ENCODE results near the gene SPAG6.

Gene SPAG6

GRCh38 chr10:22456486-22456885 is 111.2 kb downstream of the SPAG6 start:
- Histone ChIP-seq H3K36me3 (ENCODE audit: control insufficient read depth in 1 of 2, insufficient read depth in 2 of 2, low read length in 2 of 2) (no peaks in the 10 kb centered on the region), H3K27me3 (ENCODE audit: low read depth, low read length) (no peaks in the 10 kb centered on the region), H3K4me3 (ENCODE audit: low read depth in 1 of 2, low read length in 2 of 2) (no peak overlapping the region), H3K9me3 (ENCODE audit: control insufficient read depth in 1 of 2, low read length in 2 of 2) (no peaks in the 10 kb centered on the region), H3K27ac (ENCODE audit: low read length) (no peak overlapping the region), H3K4me1 (ENCODE audit: control insufficient read depth in 1 of 2, insufficient read depth in 2 of 2, low read length in 2 of 2) (no peaks in the 10 kb centered on the region)

GRCh38 chr10:22458272-22459038 is 113.2 kb downstream of the SPAG6 start:
- Histone ChIP-seq H3K9me3 (ENCODE audit: control insufficient read depth in 1 of 2, low read length in 2 of 2) (no peaks in the 10 kb centered on the region), H3K27ac (ENCODE audit: low read length) (no peak overlapping the region), H3K4me1 (ENCODE audit: control insufficient read depth in 1 of 2, insufficient read depth in 2 of 2, low read length in 2 of 2) (no peaks in the 10 kb centered on the region), H3K4me3 (ENCODE audit: low read depth in 1 of 2, low read length in 2 of 2) (no peak overlapping the region), H3K36me3 (ENCODE audit: control insufficient read depth in 1 of 2, insufficient read depth in 2 of 2, low read length in 2 of 2) (no peaks in the 10 kb centered on the region), H3K27me3 (ENCODE audit: low read depth, low read length) (no peaks in the 10 kb centered on the region)

GRCh38 chr10:22459496-22459895 is 114.2 kb downstream of the SPAG6 start:
- no peaks in the 10 kb centered on the region for H3K4me1 ChIP-seq (ENCODE audit: control insufficient read depth in 1 of 2, insufficient read depth in 2 of 2, low read length in 2 of 2)
- H3K27ac ChIP-seq (ENCODE audit: low read length) = no peak overlapping the region
- no peak overlapping the region for H3K4me3 ChIP-seq (ENCODE audit: low read depth in 1 of 2, low read length in 2 of 2)
- H3K9me3 ChIP-seq (ENCODE audit: control insufficient read depth in 1 of 2, low read length in 2 of 2) = no peaks in the 10 kb centered on the region
- H3K27me3 ChIP-seq (ENCODE audit: low read depth, low read length) = no peaks in the 10 kb centered on the region
- H3K36me3 ChIP-seq (ENCODE audit: control insufficient read depth in 1 of 2, insufficient read depth in 2 of 2, low read length in 2 of 2) = no peaks in the 10 kb centered on the region

GRCh38 chr10:22460101-22460500 is 114.8 kb downstream of the SPAG6 start:
- H3K4me3 ChIP-seq (ENCODE audit: low read depth in 1 of 2, low read length in 2 of 2) = no peak overlapping the region
- no peaks in the 10 kb centered on the region for H3K27me3 ChIP-seq (ENCODE audit: low read depth, low read length)
- no peaks in the 10 kb centered on the region for H3K36me3 ChIP-seq (ENCODE audit: control insufficient read depth in 1 of 2, insufficient read depth in 2 of 2, low read length in 2 of 2)
- H3K4me1 ChIP-seq (ENCODE audit: control insufficient read depth in 1 of 2, insufficient read depth in 2 of 2, low read length in 2 of 2) = no peaks in the 10 kb centered on the region
- H3K9me3 ChIP-seq (ENCODE audit: control insufficient read depth in 1 of 2, low read length in 2 of 2) = no peaks in the 10 kb centered on the region
- no peak overlapping the region for H3K27ac ChIP-seq (ENCODE audit: low read length)

GRCh38 chr10:22460531-22461403 is 115.5 kb downstream of the SPAG6 start:
- no peaks in the 10 kb centered on the region for H3K4me1 ChIP-seq (ENCODE audit: control insufficient read depth in 1 of 2, insufficient read depth in 2 of 2, low read length in 2 of 2)
- no peak overlapping the region for H3K27ac ChIP-seq (ENCODE audit: low read length)
- no peaks in the 10 kb centered on the region for H3K27me3 ChIP-seq (ENCODE audit: low read depth, low read length)
- H3K9me3 ChIP-seq (ENCODE audit: control insufficient read depth in 1 of 2, low read length in 2 of 2) = no peaks in the 10 kb centered on the region
- no peak overlapping the region for H3K4me3 ChIP-seq (ENCODE audit: low read depth in 1 of 2, low read length in 2 of 2)
- no peaks in the 10 kb centered on the region for H3K36me3 ChIP-seq (ENCODE audit: control insufficient read depth in 1 of 2, insufficient read depth in 2 of 2, low read length in 2 of 2)

- Histone ChIP-seq H3K9me3 (ENCODE audit: control insufficient read depth in 1 of 2, low read length in 2 of 2) (no peaks in the 10 kb centered on the region), H3K27me3 (ENCODE audit: low read depth, low read length) (no peaks in the 10 kb centered on the region)
These were observed 116.6 kb downstream of the SPAG6 start for GRCh38 chr10:22461891-22462290.

GRCh38 chr10:22463255-22463654 is 118.0 kb downstream of the SPAG6 start:
- no peaks in the 10 kb centered on the region for H3K27me3 ChIP-seq (ENCODE audit: low read depth, low read length)
- no peaks in the 10 kb centered on the region for H3K4me1 ChIP-seq (ENCODE audit: control insufficient read depth in 1 of 2, insufficient read depth in 2 of 2, low read length in 2 of 2)
- H3K36me3 ChIP-seq (ENCODE audit: control insufficient read depth in 1 of 2, insufficient read depth in 2 of 2, low read length in 2 of 2) = no peaks in the 10 kb centered on the region
- H3K9me3 ChIP-seq (ENCODE audit: control insufficient read depth in 1 of 2, low read length in 2 of 2) = no peaks in the 10 kb centered on the region
- no peak overlapping the region for H3K27ac ChIP-seq (ENCODE audit: low read length)
- H3K4me3 ChIP-seq (ENCODE audit: low read depth in 1 of 2, low read length in 2 of 2) = no peak overlapping the region

More at GRCh38 chr10:22461891-22462290, 116.6 kb downstream of the SPAG6 start:
- H3K27ac ChIP-seq (ENCODE audit: low read length) = no peak overlapping the region
- H3K4me1 ChIP-seq (ENCODE audit: control insufficient read depth in 1 of 2, insufficient read depth in 2 of 2, low read length in 2 of 2) = no peaks in the 10 kb centered on the region
- H3K4me3 ChIP-seq (ENCODE audit: low read depth in 1 of 2, low read length in 2 of 2) = no peak overlapping the region
- H3K36me3 ChIP-seq (ENCODE audit: control insufficient read depth in 1 of 2, insufficient read depth in 2 of 2, low read length in 2 of 2) = no peaks in the 10 kb centered on the region

- no peaks in the 10 kb centered on the region for H3K4me1 ChIP-seq (ENCODE audit: control insufficient read depth in 1 of 2, insufficient read depth in 2 of 2, low read length in 2 of 2)
- no peaks in the 10 kb centered on the region for H3K27me3 ChIP-seq (ENCODE audit: low read depth, low read length)
- no peaks in the 10 kb centered on the region for H3K36me3 ChIP-seq (ENCODE audit: control insufficient read depth in 1 of 2, insufficient read depth in 2 of 2, low read length in 2 of 2)
- no peak overlapping the region for H3K27ac ChIP-seq (ENCODE audit: low read length)
- no peaks in the 10 kb centered on the region for H3K9me3 ChIP-seq (ENCODE audit: control insufficient read depth in 1 of 2, low read length in 2 of 2)
- H3K4me3 ChIP-seq (ENCODE audit: low read depth in 1 of 2, low read length in 2 of 2) = no peak overlapping the region
These were observed 119.8 kb downstream of the SPAG6 start for GRCh38 chr10:22464966-22465629.

- H3K4me3 ChIP-seq (ENCODE audit: low read depth in 1 of 2, low read length in 2 of 2) = no peak overlapping the region
- H3K4me1 ChIP-seq (ENCODE audit: control insufficient read depth in 1 of 2, insufficient read depth in 2 of 2, low read length in 2 of 2) = no peaks in the 10 kb centered on the region
- no peaks in the 10 kb centered on the region for H3K27me3 ChIP-seq (ENCODE audit: low read depth, low read length)
- no peak overlapping the region for H3K27ac ChIP-seq (ENCODE audit: low read length)
- no peaks in the 10 kb centered on the region for H3K9me3 ChIP-seq (ENCODE audit: control insufficient read depth in 1 of 2, low read length in 2 of 2)
- no peaks in the 10 kb centered on the region for H3K36me3 ChIP-seq (ENCODE audit: control insufficient read depth in 1 of 2, insufficient read depth in 2 of 2, low read length in 2 of 2)
These were observed 121.6 kb downstream of the SPAG6 start for GRCh38 chr10:22466763-22467334.

Measured in muscle layer of duodenum (tissue), 2 donors.